CD4-positive, alpha-beta T cell treated with Interleukin-17A for 1 hour (primary cell): ENCODE measurements around the gene ADCY6.

Experiments
- DNase-seq: peaks from one replicate; pipeline ENCODE4 v3.0.0-alpha.2; 2020

ADCY6 gene

GRCh38 chr12:48815126-48816110 lies 26.5 kb upstream of the ADCY6 start:
- DNase-seq = peak; percentile 29

- DNase-seq = peak; percentile 79
These were observed 25.6 kb upstream of the ADCY6 start for GRCh38 chr12:48814262-48815125.

- no peak for DNase-seq
These were observed 24.8 kb upstream of the ADCY6 start for GRCh38 chr12:48813465-48814261.

GRCh38 chr12:48812389-48812788 lies 23.5 kb upstream of the ADCY6 start:
- no peak for DNase-seq

GRCh38 chr12:48811437-48812090 lies 22.7 kb upstream of the ADCY6 start:
- DNase-seq = no peak

- DNase-seq = no peak
These were observed 22.1 kb upstream of the ADCY6 start for GRCh38 chr12:48810903-48811431.

GRCh38 chr12:48807981-48808380 lies 19.1 kb upstream of the ADCY6 start:
- no peak for DNase-seq

- no peak for DNase-seq
These were observed 14.8 kb upstream of the ADCY6 start for GRCh38 chr12:48803675-48804074.

- no peak for DNase-seq
These were observed 12.1 kb upstream of the ADCY6 start for GRCh38 chr12:48800971-48801370.

GRCh38 chr12:48800457-48800856 lies 11.6 kb upstream of the ADCY6 start:
- no peak for DNase-seq

- DNase-seq = no peak
These were observed 8.1 kb upstream of the ADCY6 start for GRCh38 chr12:48796976-48797375.

GRCh38 chr12:48795550-48796455 lies 6.9 kb upstream of the ADCY6 start:
- peak; percentile 60 for DNase-seq

GRCh38 chr12:48794870-48795269 lies 6.0 kb upstream of the ADCY6 start:
- no peak for DNase-seq

GRCh38 chr12:48793696-48794095 lies 4.8 kb upstream of the ADCY6 start:
- DNase-seq = no peak

GRCh38 chr12:48789858-48790326 lies 1.0 kb upstream of the ADCY6 start:
- no peak for DNase-seq

- DNase-seq = no peak
These were observed 400 bp downstream of the ADCY6 start for GRCh38 chr12:48788524-48788853.

- DNase-seq = no peak
These were observed 932 bp downstream of the ADCY6 start for GRCh38 chr12:48787791-48788523.

GRCh38 chr12:48786591-48787544 lies 2.0 kb downstream of the ADCY6 start:
- no peak for DNase-seq

- DNase-seq = no peak
These were observed 5.5 kb downstream of the ADCY6 start for GRCh38 chr12:48783432-48783831.
